Activated naive CD4-positive, alpha-beta T cell treated with Interleukin-2 at 50 U/mL for 16 hours (primary cell): ENCODE results near the gene EEFSEC.

Source experiments
- DNase-seq: peaks from one replicate; pipeline ENCODE4 v3.0.0-alpha.2; 2020

EEFSEC gene

DNA sequence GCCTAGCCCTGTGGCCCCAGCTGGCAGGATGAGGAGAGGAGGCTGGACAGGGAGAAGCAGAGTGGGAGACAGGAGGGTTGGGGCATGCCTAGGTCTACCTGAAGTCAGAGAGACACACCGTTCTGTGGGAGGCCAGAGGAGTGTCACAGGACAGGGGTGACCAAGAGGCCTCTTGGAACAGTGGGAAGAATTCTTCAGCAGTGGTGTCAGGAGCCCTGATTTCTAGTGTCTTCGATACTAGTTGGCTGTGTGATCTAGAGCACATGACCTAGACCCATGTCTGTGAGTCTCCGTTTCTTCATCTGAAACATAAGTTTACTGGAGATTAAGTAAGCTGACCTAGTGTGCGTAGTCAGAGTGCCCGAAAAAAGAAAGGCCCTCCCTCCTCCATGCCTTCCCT lies 92.2 kb downstream of the EEFSEC start:
- no peak for DNase-seq

DNA sequence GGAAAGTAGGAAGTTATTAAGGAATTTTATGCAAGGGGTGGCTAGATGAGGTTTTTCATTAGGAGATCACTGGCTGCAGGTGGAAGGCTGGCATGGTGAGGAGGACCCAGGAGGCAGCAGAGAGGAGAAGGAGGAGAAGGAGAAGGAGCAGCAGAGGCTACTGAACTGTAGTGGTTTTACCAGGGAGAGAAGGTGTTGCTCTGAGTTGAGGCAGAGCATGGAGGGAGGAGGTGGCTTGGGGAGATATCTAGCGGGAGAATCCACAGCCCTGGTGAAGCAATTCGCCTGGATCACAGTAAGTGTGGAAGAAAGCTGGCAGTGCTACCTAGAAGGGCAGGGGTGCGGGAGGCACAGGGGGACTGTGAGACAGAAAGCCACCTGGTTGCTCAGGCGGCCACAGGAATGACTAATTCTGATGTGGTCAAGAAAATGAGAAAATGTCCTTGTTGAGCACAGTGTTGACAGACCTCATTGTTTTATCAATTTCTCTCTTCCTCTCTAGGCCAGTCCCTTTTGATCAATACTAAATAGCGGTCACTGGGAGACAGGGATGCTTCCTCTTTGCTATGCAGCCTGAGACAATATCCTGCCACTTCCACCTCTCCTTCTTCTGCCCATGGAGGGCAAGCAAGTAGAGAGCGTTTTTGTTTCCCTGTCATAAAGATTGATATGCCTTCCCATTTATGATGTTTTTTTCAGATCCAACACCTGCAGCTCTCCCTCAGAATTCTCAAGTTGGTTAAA lies 94.6 kb downstream of the EEFSEC start:
- DNase-seq = no peak

DNA sequence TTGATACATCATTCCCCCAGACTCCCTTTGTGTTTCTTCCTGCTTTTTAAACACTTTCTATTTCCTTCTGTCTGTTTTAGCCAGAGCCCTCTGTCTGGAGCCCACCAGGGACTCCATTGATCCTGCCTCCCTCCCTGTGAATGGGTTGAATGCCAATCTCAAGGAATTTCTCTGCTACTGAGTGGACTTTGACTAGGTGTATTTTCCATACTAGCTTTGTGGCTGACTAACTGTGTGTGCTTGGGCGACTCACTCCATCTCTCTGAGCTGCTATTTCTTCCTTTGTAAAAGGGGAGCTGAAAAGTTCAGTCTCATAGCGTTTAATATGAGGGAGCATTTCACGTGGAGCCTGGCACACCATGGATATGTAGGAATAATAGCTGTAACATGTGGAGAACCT lies 98.8 kb downstream of the EEFSEC start:
- DNase-seq = no peak

DNA sequence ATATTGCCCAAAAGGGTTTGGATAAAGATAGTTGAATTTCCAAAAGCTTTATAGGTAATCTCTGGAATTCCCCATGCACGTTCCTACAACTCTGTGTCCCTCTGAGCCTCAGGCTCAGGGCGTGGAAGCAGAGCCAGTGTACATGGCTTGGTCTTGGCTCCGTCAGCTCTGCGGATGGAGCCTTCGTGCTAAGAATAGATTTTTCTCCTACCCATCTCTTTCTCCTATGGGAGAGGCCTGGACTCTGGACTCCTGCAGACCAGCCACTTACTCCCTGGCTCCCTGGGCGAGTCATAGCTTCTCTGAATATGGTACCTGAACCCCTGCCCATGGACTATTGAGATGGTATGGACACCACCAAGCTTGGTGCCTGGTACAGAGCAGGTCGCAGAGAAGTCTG lies 99.9 kb downstream of the EEFSEC start:
- DNase-seq = no peak

DNA sequence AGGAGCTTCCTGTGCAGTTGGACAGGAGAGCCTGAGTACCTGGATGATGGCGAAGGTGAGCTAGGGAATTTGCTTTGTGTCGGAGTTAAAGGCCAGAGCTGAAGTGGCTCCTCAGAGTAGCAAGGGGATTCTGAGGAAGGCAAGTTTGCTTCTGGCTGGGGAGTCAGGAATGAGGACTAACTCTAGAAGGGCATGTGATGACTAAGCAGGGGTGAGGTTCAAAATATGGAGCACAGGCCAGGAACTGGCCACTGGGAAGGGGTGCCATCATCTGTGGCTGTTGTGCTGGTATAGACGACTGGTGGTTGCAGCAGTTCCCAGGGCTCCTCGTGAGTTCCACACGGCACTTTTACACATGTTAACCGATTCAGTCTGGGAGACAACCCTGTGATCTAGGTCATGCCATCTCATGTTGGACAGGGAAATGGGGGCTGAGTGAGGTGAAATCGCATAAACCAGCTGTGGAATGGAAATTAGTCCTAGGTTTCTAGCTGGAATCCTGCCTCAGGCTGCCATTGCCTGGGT lies 100.8 kb downstream of the EEFSEC start:
- DNase-seq = no peak

GRCh38 chr3:128254967-128255366 lies 101.7 kb downstream of the EEFSEC start:
- DNase-seq = no peak

DNA sequence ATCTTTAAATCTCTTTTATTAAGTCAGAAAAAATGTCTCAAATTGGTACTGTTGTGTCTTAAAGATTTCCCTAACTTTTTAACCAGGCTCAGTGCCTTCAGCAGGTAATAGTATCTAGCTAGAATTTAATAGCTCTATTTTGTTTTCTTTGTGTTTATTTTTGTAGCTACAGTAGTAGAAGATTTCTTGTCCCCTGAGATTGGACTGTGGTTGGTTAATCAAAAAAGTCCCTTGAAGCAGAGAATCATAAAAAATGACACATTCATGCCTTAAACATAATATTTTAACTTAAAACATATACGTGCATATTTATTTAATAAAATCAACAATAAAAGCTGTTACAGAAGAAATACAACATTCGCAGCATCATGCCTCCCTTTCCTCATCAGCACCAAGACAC lies 102.8 kb downstream of the EEFSEC start:
- DNase-seq = no peak

DNA sequence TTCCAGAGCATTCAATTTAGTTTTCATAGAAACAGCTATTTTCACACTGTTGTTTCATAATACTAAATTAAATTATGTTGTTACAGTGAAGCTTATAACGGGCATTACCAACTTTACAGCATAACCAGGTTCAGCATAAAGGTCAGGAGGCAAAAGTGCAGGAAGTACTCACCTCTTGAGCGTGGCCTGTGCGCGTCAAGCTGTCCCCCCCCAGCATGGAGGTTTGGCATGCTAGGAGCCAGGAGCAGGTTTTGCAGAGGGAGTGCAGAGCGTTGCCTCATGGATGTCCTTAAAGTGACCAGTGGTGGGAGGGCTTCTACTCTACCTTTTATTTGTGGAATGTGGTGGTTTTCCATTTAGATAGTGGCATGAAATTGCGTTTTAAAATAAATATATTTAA lies 104.4 kb downstream of the EEFSEC start:
- no peak for DNase-seq

GRCh38 chr3:128260275-128260674 lies 107.0 kb downstream of the EEFSEC start:
- no peak for DNase-seq

GRCh38 chr3:128262457-128262856 lies 109.2 kb downstream of the EEFSEC start:
- no peak for DNase-seq

DNA sequence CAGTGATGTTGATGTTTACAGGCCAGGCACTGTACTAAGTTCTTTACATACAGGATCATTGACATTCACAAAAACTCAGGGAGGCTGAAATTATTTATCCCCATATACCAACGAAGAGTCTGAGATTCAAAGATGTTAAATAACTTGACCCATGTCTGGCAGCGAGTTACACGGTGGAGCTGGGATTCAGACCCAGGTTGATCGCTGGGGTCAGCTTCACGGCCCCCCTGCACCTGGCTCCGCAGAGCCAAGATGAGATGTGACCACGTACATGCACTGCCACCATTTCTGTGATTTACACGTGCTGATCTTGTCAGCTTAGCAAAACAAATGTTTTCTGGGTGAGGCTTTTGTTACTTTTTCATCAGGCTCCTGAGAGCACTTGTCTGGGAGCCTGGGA lies 109.8 kb downstream of the EEFSEC start:
- DNase-seq = no peak

DNA sequence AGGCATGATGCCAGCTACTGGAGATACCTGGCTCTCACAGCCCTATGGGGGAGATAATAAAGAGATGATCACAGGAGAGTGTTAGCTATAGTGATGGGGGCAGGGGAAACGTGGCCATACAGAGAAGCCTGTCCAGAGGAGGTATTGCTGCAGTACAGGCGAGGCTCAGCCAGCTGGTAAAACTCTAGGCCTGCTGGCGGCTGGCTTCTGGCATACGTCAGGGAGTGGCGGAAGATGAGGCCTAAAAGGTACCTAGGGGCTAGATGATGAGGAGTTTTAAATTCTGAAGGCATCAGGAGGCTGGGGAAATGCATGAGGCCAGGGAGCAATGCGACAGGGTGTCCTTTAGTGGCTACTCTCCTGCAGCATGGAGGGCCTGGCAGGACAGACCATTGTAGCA lies 110.7 kb downstream of the EEFSEC start:
- DNase-seq = no peak

- no peak for DNase-seq
Observed at GRCh38 chr3:128266453-128266852, 113.2 kb downstream of the EEFSEC start.

DNA sequence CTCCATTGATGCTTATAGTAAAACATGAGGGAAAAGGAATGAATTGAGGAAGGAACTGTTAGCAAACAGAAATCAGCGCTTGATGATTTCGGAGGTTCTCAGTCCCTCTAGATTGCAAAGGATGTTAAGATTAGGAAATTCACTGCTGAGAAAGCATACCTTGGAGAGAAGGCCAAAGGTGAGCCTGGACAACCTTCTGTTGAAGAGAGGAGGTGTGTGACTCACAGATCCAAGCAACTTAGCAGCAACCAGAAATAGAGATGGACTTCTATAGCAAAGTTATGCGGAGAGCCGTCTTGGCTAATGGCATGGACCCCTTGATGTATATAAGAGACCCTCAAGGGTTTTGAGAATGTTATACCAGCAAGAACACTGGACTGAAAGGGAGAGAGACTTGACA lies 114.3 kb downstream of the EEFSEC start:
- DNase-seq = no peak

GRCh38 chr3:128269006-128269775 lies 115.9 kb downstream of the EEFSEC start:
- no peak for DNase-seq

GRCh38 chr3:128269796-128270195 lies 116.5 kb downstream of the EEFSEC start:
- DNase-seq = no peak

DNA sequence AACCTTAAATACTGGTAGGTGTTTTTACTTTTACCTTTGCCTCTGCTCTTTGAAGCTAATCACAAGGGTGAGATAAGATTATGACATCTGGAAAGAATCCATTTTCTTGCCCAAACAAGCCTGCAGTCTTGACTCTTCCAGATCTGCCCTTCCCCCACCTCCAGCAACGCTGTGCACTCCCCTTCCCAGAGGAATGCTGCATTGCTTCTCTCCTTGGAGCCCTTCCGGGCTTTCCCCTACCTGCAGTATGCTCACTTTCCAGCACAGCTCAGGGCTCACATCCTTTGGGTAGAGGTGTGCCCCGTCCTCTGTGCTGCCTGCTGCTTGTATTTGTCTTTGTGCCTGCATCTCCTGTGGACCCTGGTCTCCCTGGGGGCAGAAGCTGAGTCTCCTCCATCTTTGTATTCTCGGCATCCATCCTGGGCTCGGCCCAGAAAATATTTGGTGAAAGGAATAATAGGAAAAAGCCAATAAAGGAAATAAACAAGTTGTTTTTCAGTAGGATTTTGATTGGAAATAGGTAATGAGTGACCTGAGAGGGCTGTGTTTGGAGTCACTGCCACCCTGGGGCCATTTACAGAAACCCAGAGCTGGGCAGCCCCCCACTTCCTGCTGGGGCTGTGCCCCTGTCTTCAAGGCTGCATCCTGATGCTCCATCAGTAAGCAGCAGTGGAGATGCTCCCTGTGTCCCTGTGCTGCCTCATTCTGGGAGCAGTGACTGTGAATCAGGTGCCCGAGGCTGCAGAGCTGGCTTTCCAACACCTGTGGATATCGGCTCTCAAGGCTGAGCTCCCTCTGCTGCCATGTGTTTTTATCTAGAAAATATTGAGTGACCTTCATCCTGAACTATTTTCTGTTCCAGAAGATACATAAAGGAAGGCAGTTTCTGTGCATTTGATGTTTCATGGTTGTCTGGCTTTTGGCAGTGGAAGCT lies 117.5 kb downstream of the EEFSEC start:
- DNase-seq = no peak

DNA sequence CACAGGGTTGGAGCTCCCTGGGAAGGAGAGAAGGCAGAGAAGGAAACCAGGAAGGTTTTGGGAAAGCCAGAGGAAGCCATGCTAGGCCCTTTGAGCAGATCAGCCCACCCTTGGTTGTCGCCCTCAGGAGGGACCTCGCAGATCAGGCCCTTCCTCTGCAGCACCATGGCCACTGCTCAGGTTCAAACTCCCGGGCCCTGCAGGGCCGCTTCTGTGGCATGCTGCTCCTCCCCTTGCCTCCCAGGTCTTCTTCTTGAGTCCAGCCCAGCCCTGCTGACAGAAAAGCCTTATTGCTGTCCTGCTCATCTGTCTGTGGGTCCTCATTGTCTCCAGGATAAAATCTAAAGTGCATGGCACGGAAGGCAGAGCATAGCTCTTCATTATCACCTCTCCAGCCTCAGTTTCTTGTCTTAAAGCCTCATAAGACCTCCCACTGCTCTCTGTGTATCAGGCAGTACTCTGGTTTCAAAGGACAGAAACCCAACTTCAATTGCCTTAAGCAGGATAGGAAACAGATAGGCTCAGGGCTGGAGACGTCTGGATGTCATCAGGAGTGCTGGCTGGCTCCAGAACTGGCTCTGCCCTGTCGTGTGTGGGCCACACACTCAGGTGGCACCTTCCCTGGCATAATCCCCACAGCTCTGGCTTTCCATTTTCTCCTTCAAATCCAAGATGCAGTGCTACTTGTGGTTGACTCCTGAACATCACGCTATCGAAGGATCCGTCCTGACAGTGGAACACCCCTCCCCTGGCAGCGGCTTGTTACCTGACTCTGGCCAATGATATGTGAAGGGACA lies 118.5 kb downstream of the EEFSEC start:
- DNase-seq = no peak

DNA sequence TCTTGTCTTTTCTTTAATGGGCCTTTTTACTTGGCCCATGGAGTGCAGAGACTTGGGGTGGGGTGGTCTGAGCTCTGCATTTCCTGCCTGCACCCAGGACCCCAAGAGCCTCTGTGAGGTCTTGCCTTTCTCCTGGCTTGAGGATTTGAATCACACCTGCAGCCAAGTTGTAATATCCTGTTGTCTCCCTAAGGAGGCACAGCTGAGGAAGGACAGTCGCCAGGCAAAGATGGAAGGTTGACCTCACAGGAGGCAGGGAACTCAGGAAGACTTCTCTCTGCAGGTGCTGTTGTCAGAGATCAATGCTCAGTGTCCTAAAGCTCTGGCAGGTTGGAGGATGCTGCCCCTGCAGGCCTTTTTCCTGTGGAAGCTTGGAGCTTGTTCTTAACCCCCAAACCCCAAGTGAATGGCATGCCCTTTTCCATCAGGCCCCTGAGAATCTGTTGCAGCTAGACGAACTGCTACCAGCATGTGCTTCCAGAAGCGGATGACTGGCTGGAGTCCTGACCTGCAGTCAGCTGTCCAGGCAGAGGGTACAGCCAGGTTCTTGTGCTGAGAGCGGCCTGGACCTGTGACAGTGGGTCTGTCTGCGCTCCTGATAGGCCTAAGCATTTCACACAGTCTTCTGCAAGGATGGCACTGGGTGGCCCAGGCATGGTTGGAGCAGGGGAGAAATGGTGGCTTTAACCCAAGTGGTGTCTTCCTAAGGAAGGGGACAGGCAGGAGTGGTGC lies 120.0 kb downstream of the EEFSEC start:
- DNase-seq = no peak

- no peak for DNase-seq
Observed at GRCh38 chr3:128273841-128274573, 120.7 kb downstream of the EEFSEC start.

DNA sequence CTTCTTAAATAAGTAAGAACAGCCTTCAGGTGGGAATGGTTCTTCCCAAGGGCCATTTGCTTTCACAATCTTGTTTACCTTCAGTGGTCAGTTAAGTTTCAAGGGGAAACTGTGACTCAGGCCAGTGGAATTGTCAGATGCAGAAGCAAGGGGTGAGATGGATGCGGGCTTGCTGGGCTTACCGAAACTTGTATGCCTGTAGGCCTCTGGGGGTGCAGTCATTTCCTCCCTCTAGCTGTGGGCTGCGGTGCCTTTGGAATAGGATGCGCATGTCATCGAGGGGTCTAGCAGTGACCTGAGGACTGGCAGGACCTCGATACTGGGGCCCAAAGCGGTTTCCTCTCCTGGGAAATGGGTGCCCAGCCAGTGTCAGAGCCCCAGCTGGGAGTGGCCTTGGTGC lies 121.6 kb downstream of the EEFSEC start:
- no peak for DNase-seq
